Osteoblast (primary cell): ENCODE data around the gene MAP6. TPM values are rescaled to one million over a fixed set of nuclear protein-coding genes. Genes with fewer than 3 reads are reported as not detected.

ENCODE experiments used
- DNase-seq: peaks from one replicate; pipeline ENCODE4 v3.0.0; 2011; ENCODE audit warnings: low spot score, mixed read lengths; ENCODE audit not compliant: insufficient read length; ENCODE audit errors: missing footprints
- H2AFZ ChIP-seq: 2 replicates; pipeline ENCODE4 v1.6.0; 2011; ENCODE audit warnings: mild to moderate bottlenecking, low read length
- H3K27ac ChIP-seq: 2 replicates; pipeline ENCODE4 v1.5.1; 2011; ENCODE audit warnings: mild to moderate bottlenecking, low read depth, low read length, moderate library complexity
- H3K27me3 ChIP-seq: 2 replicates; pipeline ENCODE4 v1.6.0; 2012; ENCODE audit warnings: mild to moderate bottlenecking, control low read depth, inconsistent platforms, low read length, moderate library complexity; ENCODE audit not compliant: insufficient read depth
- H3K36me3 ChIP-seq: 2 replicates; pipeline ENCODE4 v1.5.1; 2011; ENCODE audit warnings: mild to moderate bottlenecking, low read length, control low read depth, moderate library complexity; ENCODE audit not compliant: insufficient read depth
- H3K4me1 ChIP-seq: 2 replicates; pipeline ENCODE4 v1.5.1; 2011; ENCODE audit warnings: mild to moderate bottlenecking, low read length, control low read depth, moderate library complexity; ENCODE audit not compliant: insufficient read depth
- H3K4me2 ChIP-seq: 2 replicates; pipeline ENCODE4 v1.6.0; 2011; ENCODE audit warnings: mild to moderate bottlenecking, low read length; ENCODE audit not compliant: insufficient read depth
- H3K4me3 ChIP-seq: fragments of 200-600 bp; sonication (generic); 3 replicates; pipeline ENCODE4 v1.5.1; 2012; ENCODE audit warnings: mild to moderate bottlenecking, low read length, inconsistent platforms; ENCODE audit not compliant: insufficient read depth
- H3K79me2 ChIP-seq: 2 replicates; pipeline ENCODE4 v1.6.0; 2012; ENCODE audit warnings: mild to moderate bottlenecking, low read length, control low read depth, inconsistent platforms; ENCODE audit not compliant: insufficient read depth
- H3K9me3 ChIP-seq: 2 replicates; pipeline ENCODE4 v1.5.1; 2011; ENCODE audit warnings: low read depth, low read length, control low read depth
- H4K20me1 ChIP-seq: 2 replicates; pipeline ENCODE4 v1.6.0; 2012; ENCODE audit warnings: mild to moderate bottlenecking, low read length, control low read depth; ENCODE audit not compliant: insufficient read depth
- total RNA-seq: library from RNA; depleted of rRNA; stranded (reverse); fragments of >200 nt; gene quantifications from 2 replicates; pipeline ENCODE4 v1.2.3, GENCODE V29; 2012
- TF ChIP-seq, protein P1 (sequence below): IDR thresholded peaks from 2 replicates; pipeline ENCODE4 v1.5.1; 2011; ENCODE audit warnings: mild to moderate bottlenecking, low read depth, low read length, moderate library complexity; ENCODE audit errors: extremely low read depth

The MAP6 gene
- total RNA-seq, 1 donor, result 0.72 TPM

GRCh38 chr11:75611823-75612222 is 57.0 kb downstream of the MAP6 start:
- no peaks in the 10 kb centered on the region for H3K4me1 ChIP-seq
- H4K20me1 ChIP-seq, result no peaks in the 10 kb centered on the region
- no peak for DNase-seq
- no peaks in the 10 kb centered on the region for H3K27me3 ChIP-seq
- no peaks in the 10 kb centered on the region for H3K9me3 ChIP-seq
- no peak overlapping the region for H3K4me2 ChIP-seq
- no peaks in the 10 kb centered on the region for H3K79me2 ChIP-seq
- H3K4me3 ChIP-seq, result no peak overlapping the region
- no peaks in the 10 kb centered on the region for H3K36me3 ChIP-seq
- TF ChIP-seq, protein P1, sequence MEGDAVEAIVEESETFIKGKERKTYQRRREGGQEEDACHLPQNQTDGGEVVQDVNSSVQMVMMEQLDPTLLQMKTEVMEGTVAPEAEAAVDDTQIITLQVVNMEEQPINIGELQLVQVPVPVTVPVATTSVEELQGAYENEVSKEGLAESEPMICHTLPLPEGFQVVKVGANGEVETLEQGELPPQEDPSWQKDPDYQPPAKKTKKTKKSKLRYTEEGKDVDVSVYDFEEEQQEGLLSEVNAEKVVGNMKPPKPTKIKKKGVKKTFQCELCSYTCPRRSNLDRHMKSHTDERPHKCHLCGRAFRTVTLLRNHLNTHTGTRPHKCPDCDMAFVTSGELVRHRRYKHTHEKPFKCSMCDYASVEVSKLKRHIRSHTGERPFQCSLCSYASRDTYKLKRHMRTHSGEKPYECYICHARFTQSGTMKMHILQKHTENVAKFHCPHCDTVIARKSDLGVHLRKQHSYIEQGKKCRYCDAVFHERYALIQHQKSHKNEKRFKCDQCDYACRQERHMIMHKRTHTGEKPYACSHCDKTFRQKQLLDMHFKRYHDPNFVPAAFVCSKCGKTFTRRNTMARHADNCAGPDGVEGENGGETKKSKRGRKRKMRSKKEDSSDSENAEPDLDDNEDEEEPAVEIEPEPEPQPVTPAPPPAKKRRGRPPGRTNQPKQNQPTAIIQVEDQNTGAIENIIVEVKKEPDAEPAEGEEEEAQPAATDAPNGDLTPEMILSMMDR, result no peak
- H3K27ac ChIP-seq, result no peak overlapping the region
- no peak overlapping the region for H2AFZ ChIP-seq

GRCh38 chr11:75606099-75606498 is 62.7 kb downstream of the MAP6 start:
- Histone ChIP-seq H3K4me2 (no peak overlapping the region), H3K9me3 (no peaks in the 10 kb centered on the region), H3K4me1 (peaks cover 23% of the 10 kb centered on the region), H3K27me3 (no peaks in the 10 kb centered on the region), H3K4me3 (no peak overlapping the region), H2AFZ (no peak overlapping the region), H3K27ac (no peak overlapping the region), H4K20me1 (no peaks in the 10 kb centered on the region), H3K79me2 (no peaks in the 10 kb centered on the region), H3K36me3 (no peaks in the 10 kb centered on the region)
- TF ChIP-seq, protein P1, result no peak
- no peak for DNase-seq

- no peaks in the 10 kb centered on the region for H4K20me1 ChIP-seq
- no peaks in the 10 kb centered on the region for H3K36me3 ChIP-seq
- peak; percentile 94 for DNase-seq
- TF ChIP-seq, protein P1, result no peak
- H3K27ac ChIP-seq, result peak overlapping the region; percentile 96
- no peaks in the 10 kb centered on the region for H3K9me3 ChIP-seq
- H3K4me3 ChIP-seq, result peak overlapping the region; percentile 62
- no peaks in the 10 kb centered on the region for H3K79me2 ChIP-seq
- H3K4me1 ChIP-seq, result peaks cover 23% of the 10 kb centered on the region
- H3K27me3 ChIP-seq, result no peaks in the 10 kb centered on the region
- peak overlapping the region; percentile 79 for H3K4me2 ChIP-seq
- H2AFZ ChIP-seq, result peak overlapping the region; percentile 86
Observed at GRCh38 chr11:75603791-75604736, 64.8 kb downstream of the MAP6 start.

DNA sequence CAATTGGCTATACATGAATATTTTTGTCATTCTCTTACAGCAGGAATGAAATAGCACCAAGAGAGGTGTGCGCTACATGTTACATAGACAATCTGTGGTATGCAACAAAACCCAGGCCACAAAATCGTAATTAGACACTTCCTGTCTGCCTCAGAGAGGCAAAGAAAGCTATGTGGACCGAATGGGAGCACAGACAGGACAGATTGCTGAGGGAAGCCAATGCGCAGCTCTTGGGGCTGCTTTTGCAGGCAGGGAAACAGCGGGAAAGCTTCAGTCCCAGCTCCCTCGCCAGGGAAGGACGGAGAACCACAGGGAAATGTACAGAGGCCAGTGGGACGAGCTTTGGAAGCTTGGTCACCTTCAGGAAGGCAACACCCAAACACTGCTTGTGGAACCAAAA is 65.9 kb downstream of the MAP6 start:
- Histone ChIP-seq H3K4me2 (peak overlapping the region; percentile 79), H3K4me3 (peak overlapping the region; percentile 2), H3K9me3 (no peaks in the 10 kb centered on the region), H4K20me1 (no peaks in the 10 kb centered on the region), H3K79me2 (no peaks in the 10 kb centered on the region), H3K27me3 (no peaks in the 10 kb centered on the region), H2AFZ (peak overlapping the region; percentile 72), H3K36me3 (no peaks in the 10 kb centered on the region), H3K27ac (peak overlapping the region; percentile 11), H3K4me1 (peaks cover 23% of the 10 kb centered on the region)
- DNase-seq, result peak; percentile 85
- TF ChIP-seq, protein P1, result no peak
